T-cell (primary cell): ENCODE results near the gene LYST. TPM values are rescaled to one million over a fixed set of nuclear protein-coding genes. Genes with fewer than 3 reads are reported as not detected.

Experiments
- ATAC-seq, 4 experiments: fragments of 200-7000 bp in 3 of 4; fragments of 150-1000 bp in 1 of 4; cut with Tn5 transposase; replicated peaks in 1 of 4; 1 replicate in 3 of 4; 2 replicates in 1 of 4; pipeline ENCODE4 v1.10.0; 2021; ENCODE audit warnings: moderate library complexity in 3 of 4, mild to moderate bottlenecking in 2 of 4, moderate number of reproducible peaks in 1 of 4
- CTCF ChIA-PET, 2 donors: fragments of 300-600 bp; sonication (Branson Sonifier 250); formaldehyde crosslinking; loops; one replicate each; lab custom pipeline; 2022; ENCODE audit warnings: antibody characterized with exemption in 2 of 2; lab: Charles Lee
- POLR2A ChIA-PET, 2 donors: fragments of 300-600 bp; sonication (Branson Sonifier 250); formaldehyde crosslinking; loops; one replicate each; lab custom pipeline; 2022; ENCODE audit warnings: antibody characterized with exemption in 2 of 2; lab: Charles Lee
- DNase-seq, 35 experiments: peaks; one replicate each; pipeline versions ENCODE4 v3.0.0 to v3.0.0-alpha.2; 2013 to 2023
- H3K27ac ChIP-seq: one replicate; pipeline ENCODE4 v1.5.1; 2013; ENCODE audit warnings: low read length
- H3K27me3 ChIP-seq, 2 experiments: replicated peaks in 1 of 2; 1 replicate in 1 of 2; 2 replicates in 1 of 2; pipeline versions ENCODE4 v1.6.1 to v1.7.0; 2013; ENCODE audit warnings: low read length in 1 of 2, mixed read lengths in 1 of 2; ENCODE audit not compliant: control insufficient read depth in 2 of 2, insufficient read depth in 2 of 2; ENCODE audit errors: extremely low read depth in 1 of 2
- H3K36me3 ChIP-seq, 2 donors: 1 replicate in 1 of 2; 2 replicates in 1 of 2; pipeline versions ENCODE4 v1.6.1 to v1.7.0; 2013; ENCODE audit warnings: low read length in 1 of 2; ENCODE audit not compliant: control insufficient read depth in 2 of 2, insufficient read depth in 1 of 2; ENCODE audit errors: extremely low read depth in 1 of 2
- H3K4me1 ChIP-seq, 2 experiments: 1 replicate in 1 of 2; 2 replicates in 1 of 2; pipeline versions ENCODE4 v1.6.1 to v1.7.0; 2013; ENCODE audit warnings: low read length in 2 of 2, mixed read lengths in 1 of 2; ENCODE audit not compliant: insufficient read depth in 2 of 2, control insufficient read depth in 1 of 2; ENCODE audit errors: extremely low read depth in 1 of 2
- H3K4me3 ChIP-seq, 2 donors: 1 replicate in 1 of 2; 2 replicates in 1 of 2; pipeline versions ENCODE4 v1.5.1 to v1.7.0; 2013; ENCODE audit warnings: mild to moderate bottlenecking in 2 of 2, low read length in 1 of 2, moderate library complexity in 1 of 2; ENCODE audit not compliant: control insufficient read depth in 1 of 2; ENCODE audit errors: extremely low read depth in 1 of 2
- H3K9me3 ChIP-seq: 2 replicates; pipeline ENCODE4 v1.7.0; 2013
- H3K27ac Mint-ChIP-seq, 2 donors: one replicate each; pipeline ENCODE4 v1.8.0; 2020 to 2021; ENCODE audit warnings: mild to moderate bottlenecking in 2 of 2, mixed read lengths in 2 of 2
- H3K27me3 Mint-ChIP-seq, 2 donors: one replicate each; pipeline ENCODE4 v1.8.0; 2021 to 2022; ENCODE audit warnings: mixed read lengths in 2 of 2
- H3K36me3 Mint-ChIP-seq: one replicate; pipeline ENCODE4 v1.8.0; 2021; ENCODE audit warnings: mixed read lengths
- H3K4me1 Mint-ChIP-seq, 3 donors: one replicate each; pipeline ENCODE4 v1.8.0; 2020 to 2022; ENCODE audit warnings: mixed read lengths in 3 of 3, mild to moderate bottlenecking in 1 of 3
- H3K4me3 Mint-ChIP-seq, 3 donors: one replicate each; pipeline ENCODE4 v1.8.0; 2020 to 2022; ENCODE audit warnings: mild to moderate bottlenecking in 3 of 3, mixed read lengths in 3 of 3, moderate library complexity in 3 of 3
- H3K9me3 Mint-ChIP-seq, 3 donors: one replicate each; pipeline ENCODE4 v1.8.0; 2020 to 2022; ENCODE audit warnings: mixed read lengths in 3 of 3
- WGBS: methylation state at CpG from one replicate; pipeline ENCODE4 v1.1.5; 2013; ENCODE audit warnings: missing lambda C conversion rate; ENCODE audit not compliant: insufficient coverage; 5-methylcytosine and 5-hydroxymethylcytosine counted together
- total RNA-seq, 35 experiments: library from RNA in 6 of 35; stranded (reverse) in 6 of 35; fragments of 120-200 nt in 1 of 35; gene quantifications; one replicate each; pipeline versions ENCODE4 v1.2.1 to v1.2.4 and lab custom pipeline; 2013 to 2026

LYST gene
- total RNA-seq, 5 donors from 2014 or later (not counting 1 experiment from before 2014, with no cell fraction given): 19.7 to 37.9 (median 29.1) TPM

DNA sequence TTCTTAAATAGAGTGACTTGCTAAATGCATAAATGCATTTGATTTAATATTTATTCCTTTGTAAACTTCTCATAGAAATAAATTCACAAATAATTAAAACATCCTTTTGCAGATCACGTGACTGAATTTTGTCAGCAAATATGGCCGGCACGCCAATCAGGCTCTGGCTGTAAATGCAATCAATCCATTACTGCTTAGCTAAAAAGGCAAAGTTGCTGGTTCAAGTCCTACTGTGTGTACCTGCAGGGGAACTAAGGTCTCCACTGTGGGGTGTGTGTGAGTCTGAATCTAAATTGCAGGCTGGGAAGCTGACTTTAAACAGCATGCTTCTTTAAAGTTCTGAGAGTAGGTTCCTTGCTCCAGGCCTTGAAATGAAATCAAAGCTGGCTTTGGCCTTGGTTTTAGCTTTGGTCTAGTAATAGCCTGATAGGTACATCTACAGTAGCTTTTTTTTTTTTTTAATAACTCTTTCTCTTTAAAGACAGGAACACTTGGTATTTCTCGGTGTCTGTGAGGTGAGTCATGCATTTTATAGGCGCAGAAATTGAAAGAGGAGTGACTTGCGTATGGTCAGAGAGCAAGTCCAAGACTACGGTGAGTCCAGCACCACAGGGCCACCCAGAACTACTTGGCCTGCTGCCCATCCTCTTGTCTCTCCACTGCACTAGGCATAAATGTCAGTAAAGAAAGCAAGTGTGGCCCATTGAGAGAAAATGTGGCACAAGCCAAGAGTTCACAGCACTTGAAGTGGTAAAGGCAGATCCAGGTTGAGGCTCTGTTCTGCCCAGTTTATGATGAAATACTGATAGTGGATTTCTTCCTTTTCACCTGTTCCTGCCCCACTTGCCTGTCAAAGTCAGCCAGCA is 36.2 kb upstream of the LYST start:
- no peak overlapping the region for H3K4me3 Mint-ChIP-seq
- H3K4me1 Mint-ChIP-seq: peaks cover 0 to 6% (median 5%) of the 10 kb centered on the region in 3 donors
- no peak overlapping the region for H3K4me3 ChIP-seq
- no peaks in the 10 kb centered on the region for H3K9me3 Mint-ChIP-seq
- H3K27me3 Mint-ChIP-seq: no peaks in the 10 kb centered on the region
- H3K9me3 ChIP-seq: no peaks in the 10 kb centered on the region
- no peaks in the 10 kb centered on the region for H3K36me3 ChIP-seq
- ATAC-seq (no peak), DNase-seq (no peak)
- H3K36me3 Mint-ChIP-seq: no peaks in the 10 kb centered on the region
- no peaks in the 10 kb centered on the region for H3K27me3 ChIP-seq
- no peak overlapping the region for H3K27ac Mint-ChIP-seq
- POLR2A ChIA-PET: no interaction called here
- CTCF ChIA-PET: interaction anchor here (0.7 to 1.1 kb wide), 3 partner anchors 21 to 1284 kb away, joined by 3 to 6 read pairs (median 4); no protein-coding TSS in a partner anchor
- peaks cover 0 to 2% of the 10 kb centered on the region in 2 experiments for H3K4me1 ChIP-seq
- H3K27ac ChIP-seq: no peak overlapping the region
- 89% methylated on average over 5 of the region's 7 CpGs for WGBS

DNA sequence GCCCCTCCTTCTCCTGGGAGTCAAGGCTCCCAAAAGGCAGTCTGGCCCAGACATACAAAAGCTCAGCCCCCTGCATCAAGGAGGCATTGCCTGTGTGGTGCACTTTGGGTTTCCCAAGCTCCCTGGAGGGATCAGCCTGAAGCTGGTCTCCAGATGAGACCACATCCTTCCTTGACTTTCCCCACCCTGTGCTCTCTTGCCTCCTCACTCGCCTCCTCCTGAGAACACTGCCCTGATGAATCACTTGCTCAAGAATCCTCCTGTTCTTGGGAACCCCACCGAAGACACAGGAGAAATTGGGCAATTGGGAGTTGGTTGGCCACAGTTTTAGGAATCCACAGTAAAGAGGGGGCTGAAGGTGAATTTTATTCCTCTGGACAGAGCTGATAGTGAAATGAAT is 34.8 kb upstream of the LYST start:
- no peaks in the 10 kb centered on the region for H3K9me3 ChIP-seq
- WGBS: 40% methylated on average over 1 of the region's 2 CpGs
- H3K4me1 Mint-ChIP-seq: peaks cover 0 to 5% (median 0%) of the 10 kb centered on the region in 3 donors
- no peak overlapping the region for H3K27ac ChIP-seq
- no peaks in the 10 kb centered on the region for H3K36me3 Mint-ChIP-seq
- no peaks in the 10 kb centered on the region for H3K27me3 ChIP-seq
- ATAC-seq (no peak), DNase-seq (no peak)
- ChIA-PET CTCF (interaction anchor here in 1 of 2 donors (1.2 kb wide), 2 partner anchors 45 to 70 kb away, joined by 3 read pairs; no protein-coding TSS in a partner anchor), POLR2A (no interaction called here)
- peaks cover 0 to 2% of the 10 kb centered on the region in 2 experiments for H3K4me1 ChIP-seq
- no peak overlapping the region for H3K4me3 ChIP-seq
- no peaks in the 10 kb centered on the region for H3K9me3 Mint-ChIP-seq
- H3K27me3 Mint-ChIP-seq: no peaks in the 10 kb centered on the region
- H3K36me3 ChIP-seq: no peaks in the 10 kb centered on the region
- H3K4me3 Mint-ChIP-seq: no peak overlapping the region
- no peak overlapping the region for H3K27ac Mint-ChIP-seq

DNA sequence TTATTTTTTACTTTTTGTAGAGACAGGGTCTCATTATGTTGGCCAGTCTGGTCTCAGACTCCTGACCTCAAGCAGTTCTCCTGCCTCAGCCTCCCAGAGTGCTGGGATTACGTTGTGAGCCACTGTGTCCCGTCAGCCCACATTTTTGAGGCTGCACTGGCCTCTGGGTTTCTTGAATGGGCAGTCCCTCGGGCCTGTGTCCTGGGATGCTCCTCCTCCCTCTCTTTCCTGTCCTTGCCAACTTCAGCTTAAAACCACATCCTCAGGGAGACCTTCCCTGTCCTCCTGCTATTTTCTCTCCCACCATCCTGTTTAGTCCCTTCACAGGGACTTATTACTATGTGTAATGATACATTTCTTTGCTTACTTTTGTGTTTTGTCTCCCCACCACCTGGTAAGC is 31.4 kb upstream of the LYST start:
- no peak for DNase-seq
- H3K9me3 ChIP-seq: no peaks in the 10 kb centered on the region
- H3K9me3 Mint-ChIP-seq: no peaks in the 10 kb centered on the region
- ChIA-PET CTCF (no interaction called here), POLR2A (interaction anchor here in 1 of 2 donors (1.0 kb wide), 1 partner anchor 41 kb away, joined by 5 read pairs; no protein-coding TSS in a partner anchor)
- no peaks in the 10 kb centered on the region for H3K27me3 ChIP-seq
- no peak overlapping the region for H3K27ac ChIP-seq
- H3K4me1 ChIP-seq: peaks cover 0 to 2% of the 10 kb centered on the region in 2 experiments
- peak overlapping the region in 1 of 2 donors; percentile 8 for H3K27ac Mint-ChIP-seq
- H3K4me3 ChIP-seq: no peak overlapping the region
- no peaks in the 10 kb centered on the region for H3K27me3 Mint-ChIP-seq
- H3K36me3 ChIP-seq: no peaks in the 10 kb centered on the region
- ATAC-seq: no peak
- no peak overlapping the region for H3K4me3 Mint-ChIP-seq
- H3K4me1 Mint-ChIP-seq: peaks cover 0 to 5% (median 0%) of the 10 kb centered on the region in 3 donors
- WGBS: 93% methylated on average over 3 of the region's 3 CpGs
- no peaks in the 10 kb centered on the region for H3K36me3 Mint-ChIP-seq

DNA sequence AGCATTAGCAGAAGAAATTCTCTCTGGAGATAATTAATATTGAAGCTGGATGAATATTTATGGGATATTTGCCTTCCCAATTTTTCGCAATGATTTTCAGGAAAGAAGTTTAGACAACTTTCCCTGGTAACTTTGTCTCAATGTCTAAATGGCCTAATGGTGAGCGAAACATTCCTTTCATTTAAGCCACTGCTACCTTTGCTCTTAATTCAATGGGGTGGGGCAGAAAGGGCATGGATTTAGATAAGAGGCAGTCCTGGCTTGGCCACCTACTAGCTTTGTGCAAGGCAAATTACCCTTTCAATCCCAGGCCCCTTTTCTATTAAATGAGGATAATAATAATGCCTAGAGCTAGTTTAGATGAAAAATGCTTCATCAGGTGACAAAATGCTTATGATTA is 27.1 kb upstream of the LYST start:
- no peak overlapping the region for H3K27ac Mint-ChIP-seq
- H3K4me3 Mint-ChIP-seq: no peak overlapping the region
- ChIA-PET CTCF (no interaction called here), POLR2A (interaction anchor here (0.6 to 0.8 kb wide), 3 partner anchors 18 to 105 kb away, joined by 3 to 6 read pairs (median 3); no protein-coding TSS in a partner anchor)
- H3K9me3 Mint-ChIP-seq: no peaks in the 10 kb centered on the region
- no peak for ATAC-seq
- Histone ChIP-seq H3K27ac (no peak overlapping the region), H3K4me3 (no peak overlapping the region), H3K36me3 (no peaks in the 10 kb centered on the region), H3K4me1 (peaks cover 0 to 6% of the 10 kb centered on the region in 2 experiments), H3K9me3 (no peaks in the 10 kb centered on the region), H3K27me3 (no peaks in the 10 kb centered on the region)
- H3K27me3 Mint-ChIP-seq: no peaks in the 10 kb centered on the region
- peaks cover 0 to 2% (median under 1%) of the 10 kb centered on the region in 3 donors for H3K4me1 Mint-ChIP-seq
- 100% methylated on average over 1 of the region's 2 CpGs for WGBS
- no peak for DNase-seq
- no peaks in the 10 kb centered on the region for H3K36me3 Mint-ChIP-seq

DNA sequence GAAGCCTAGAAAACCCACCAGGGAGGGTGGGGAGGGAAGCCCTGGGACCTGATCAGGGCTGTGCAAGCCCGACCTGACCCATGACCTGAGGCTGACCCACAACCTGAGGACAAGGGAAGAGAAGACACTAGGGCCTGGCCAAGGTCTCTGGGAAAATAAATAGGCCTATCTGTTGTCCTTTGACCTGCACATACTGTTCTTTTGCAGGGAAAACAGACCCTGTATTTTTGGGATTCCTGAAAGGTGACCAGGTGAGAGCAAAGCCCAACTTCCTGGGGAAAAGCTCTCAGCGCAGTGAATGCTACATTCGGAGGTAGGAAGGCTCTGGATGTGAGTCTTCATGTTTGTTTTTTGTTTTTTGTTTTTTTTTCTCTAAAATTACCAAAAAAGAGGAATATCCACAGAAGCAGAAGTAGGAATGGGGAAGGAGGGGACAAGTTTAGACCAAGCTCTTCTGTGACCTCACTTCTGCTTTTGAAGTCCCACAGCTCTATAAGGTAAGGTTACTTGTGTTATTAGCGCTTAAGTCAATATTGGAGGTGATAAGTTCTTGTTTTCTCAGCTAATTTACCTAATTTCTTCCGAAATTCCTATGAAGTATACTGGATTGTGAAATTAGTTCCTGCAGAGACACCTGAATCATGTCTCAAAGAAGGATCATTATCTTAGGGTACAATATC is 26.2 kb upstream of the LYST start:
- DNase-seq (no peak), ATAC-seq (no peak)
- ChIA-PET POLR2A (no interaction called here), CTCF (interaction anchor here in 1 of 2 donors (0.7 kb wide), 1 partner anchor 120 kb away, joined by 3 read pairs; no protein-coding TSS in a partner anchor)
- Mint-ChIP-seq H3K27ac (no peak overlapping the region), H3K27me3 (no peaks in the 10 kb centered on the region), H3K4me3 (no peak overlapping the region), H3K9me3 (no peaks in the 10 kb centered on the region), H3K36me3 (no peaks in the 10 kb centered on the region), H3K4me1 (peaks cover 9 to 11% (median 9%) of the 10 kb centered on the region in 3 donors)
- H3K4me3 ChIP-seq: no peak overlapping the region
- peaks cover 5 to 11% of the 10 kb centered on the region in 2 experiments for H3K4me1 ChIP-seq
- H3K27ac ChIP-seq: no peak overlapping the region
- WGBS: 67% methylated on average over 1 of the region's 5 CpGs
- H3K27me3 ChIP-seq: no peaks in the 10 kb centered on the region
- H3K9me3 ChIP-seq: no peaks in the 10 kb centered on the region
- H3K36me3 ChIP-seq: no peaks in the 10 kb centered on the region

DNA sequence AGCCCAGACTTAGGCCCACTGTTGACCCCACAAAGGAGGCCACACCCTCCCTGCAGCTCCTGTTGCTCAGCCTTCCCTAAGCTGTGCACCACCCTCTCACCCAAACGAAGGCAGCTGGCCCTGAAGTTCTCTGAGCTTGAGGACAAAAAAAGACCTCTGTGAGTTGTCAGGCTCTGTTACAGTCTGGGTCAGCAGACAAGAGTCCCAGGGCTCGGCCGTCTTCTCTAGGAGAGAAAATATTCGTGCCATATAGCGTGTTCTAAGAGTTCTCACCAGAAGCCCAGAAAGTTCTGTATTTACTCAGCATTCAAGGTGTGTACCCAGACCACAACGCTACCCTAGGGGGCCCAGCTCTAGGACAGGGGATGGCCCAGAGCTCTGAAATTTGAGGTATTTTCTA is 25.5 kb upstream of the LYST start:
- 65% methylated on average over 4 of the region's 6 CpGs for WGBS
- H3K4me3 ChIP-seq: no peak overlapping the region
- peaks cover 7 to 18% of the 10 kb centered on the region in 2 experiments for H3K4me1 ChIP-seq
- H3K36me3 ChIP-seq: no peaks in the 10 kb centered on the region
- CTCF ChIA-PET: interaction anchor here in 1 of 2 donors (0.7 kb wide), 1 partner anchor 121 kb away, joined by 3 read pairs; no protein-coding TSS in a partner anchor
- no peak for ATAC-seq
- no peak for DNase-seq
- no peaks in the 10 kb centered on the region for H3K9me3 ChIP-seq
- H3K27me3 ChIP-seq: no peaks in the 10 kb centered on the region
- Mint-ChIP-seq H3K9me3 (no peaks in the 10 kb centered on the region), H3K36me3 (no peaks in the 10 kb centered on the region), H3K4me1 (peaks cover 15 to 17% (median 16%) of the 10 kb centered on the region in 3 donors), H3K27me3 (no peaks in the 10 kb centered on the region), H3K27ac (no peak overlapping the region), H3K4me3 (no peak overlapping the region)
- POLR2A ChIA-PET: interaction anchor here in 1 of 2 donors (0.5 kb wide), 1 partner anchor 39 kb away, joined by 3 read pairs; no protein-coding TSS in a partner anchor
- no peak overlapping the region for H3K27ac ChIP-seq
